Occipital lobe (tissue), 3 donors: ENCODE measurements around the gene SERTAD1. TPM values are rescaled to one million over a fixed set of nuclear protein-coding genes. Genes with fewer than 3 reads are reported as not detected.

Source experiments
- DNase-seq: peaks from one replicate; lab custom pipeline; 2025; lab: John Stamatoyannopoulos, UW
- small RNA-seq: library from RNA; depleted of rRNA; stranded (forward); fragments of <200 nt; gene quantifications from one replicate; pipeline ENCODE3, GENCODE V24; 2014
- total RNA-seq: library from RNA; depleted of rRNA; stranded (reverse); fragments of >200 nt; gene quantifications from one replicate; pipeline ENCODE4 v1.2.3, GENCODE V29; 2014

Gene SERTAD1
- total RNA-seq, 1 donor from 2014 or later = 2.8 TPM

DNA sequence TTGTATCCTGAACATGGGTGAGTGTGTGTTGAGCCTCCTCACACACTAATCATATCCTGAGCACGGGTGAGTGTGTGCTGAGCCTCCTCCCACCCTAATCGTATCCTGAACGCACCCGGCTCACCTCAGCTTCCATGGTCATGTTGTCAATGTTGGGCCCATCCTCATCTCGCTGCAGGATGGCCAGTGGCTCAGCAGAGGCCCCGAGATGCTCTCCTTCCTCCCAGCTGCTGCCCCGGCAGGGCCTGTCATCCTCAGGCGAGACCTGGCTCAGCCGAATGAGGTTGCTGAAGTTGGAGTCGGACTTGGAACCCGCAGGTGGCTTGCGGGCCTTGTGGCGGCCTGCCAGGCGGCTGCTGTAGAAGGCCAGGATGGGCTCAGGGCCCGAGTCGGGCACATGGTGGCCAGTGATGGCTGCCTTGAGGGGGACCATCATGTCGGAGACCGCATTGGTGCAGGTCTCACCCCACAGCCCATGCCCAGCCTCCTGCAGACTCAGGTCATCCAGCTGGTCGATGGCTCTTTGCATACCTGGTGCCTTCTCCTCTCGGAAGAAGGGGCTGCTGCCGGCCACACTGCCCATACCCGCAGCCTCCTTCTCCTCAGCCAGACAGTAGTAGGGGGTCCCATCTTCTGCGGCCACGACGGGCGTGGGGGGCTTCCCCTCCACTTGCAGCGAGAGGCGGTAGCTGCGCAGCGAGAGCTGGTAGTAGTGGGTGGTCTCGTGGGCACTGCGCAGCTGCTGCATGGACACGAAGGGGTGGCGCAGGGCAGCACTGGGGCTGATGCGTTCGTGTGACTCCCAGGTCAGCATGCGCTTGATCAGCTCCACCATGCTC, 45.4 kb downstream of the SERTAD1 start:
- no peak for DNase-seq

GRCh38 chr19:40379446-40380198, 46.2 kb downstream of the SERTAD1 start:
- no peak for DNase-seq

DNA sequence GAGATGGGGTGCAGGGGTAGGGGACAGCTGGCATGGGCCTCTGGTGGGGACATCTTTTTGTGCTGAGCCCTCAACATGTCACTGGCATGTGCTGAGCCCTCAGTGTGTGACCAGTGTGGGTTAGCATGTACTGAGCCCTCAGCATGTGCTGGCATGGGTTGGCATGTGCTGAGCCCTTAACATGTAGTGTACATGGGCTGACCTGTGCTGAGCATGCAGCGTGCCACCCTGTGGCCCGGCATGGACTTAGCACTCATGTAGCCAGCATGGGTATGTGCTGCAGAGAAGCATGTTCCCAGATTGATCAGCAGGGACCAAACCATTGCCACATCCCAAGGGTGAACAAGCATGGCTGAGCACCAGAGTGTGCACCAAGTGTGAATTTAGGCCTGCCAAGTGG, 47.3 kb downstream of the SERTAD1 start:
- DNase-seq = no peak

DNA sequence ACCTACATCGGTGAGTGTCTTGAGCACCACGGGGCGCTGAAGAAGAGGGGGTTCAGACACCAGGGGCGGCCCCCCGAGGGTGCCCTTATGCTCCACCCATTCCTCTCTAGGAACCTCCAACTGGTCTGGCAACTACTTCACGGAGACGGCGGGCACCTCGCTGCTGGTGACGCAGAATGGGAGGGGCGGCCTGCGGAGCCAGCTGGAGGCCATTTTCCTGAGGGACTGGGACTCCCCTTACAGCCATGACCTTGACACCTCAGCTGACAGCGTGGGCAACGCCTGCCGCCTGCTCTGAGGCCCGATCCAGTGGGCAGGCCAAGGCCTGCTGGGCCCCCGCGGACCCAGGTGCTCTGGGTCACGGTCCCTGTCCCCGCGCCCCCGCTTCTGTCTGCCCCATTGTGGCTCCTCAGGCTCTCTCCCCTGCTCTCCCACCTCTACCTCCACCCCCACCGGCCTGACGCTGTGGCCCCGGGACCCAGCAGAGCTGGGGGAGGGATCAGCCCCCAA, 47.9 kb downstream of the SERTAD1 start:
- DNase-seq = no peak

DNA sequence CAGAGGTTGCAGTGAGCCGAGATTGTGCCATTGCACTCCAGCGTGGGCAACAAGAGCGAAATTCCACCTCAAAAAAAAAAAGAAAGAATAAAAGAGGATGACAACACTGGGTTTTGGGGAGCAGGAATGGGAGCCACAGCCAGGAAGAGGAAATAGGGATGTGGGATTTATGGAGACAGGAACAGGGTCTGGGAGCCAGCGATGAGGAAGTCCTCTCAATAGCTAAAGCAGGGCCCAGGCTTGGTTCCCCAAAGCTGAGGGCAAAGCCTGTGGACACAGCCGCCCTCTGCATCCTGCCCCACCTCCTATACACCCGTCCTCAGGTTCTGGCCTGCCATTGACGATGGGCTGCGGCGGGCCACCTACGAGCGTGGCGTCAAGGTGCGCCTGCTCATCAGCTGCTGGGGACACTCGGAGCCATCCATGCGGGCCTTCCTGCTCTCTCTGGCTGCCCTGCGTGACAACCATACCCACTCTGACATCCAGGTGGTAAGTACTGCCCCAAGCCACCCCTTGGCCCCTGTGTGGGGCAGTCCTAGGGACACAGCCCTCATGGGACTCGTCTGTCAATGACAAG, 49.4 kb downstream of the SERTAD1 start:
- DNase-seq = no peak

GRCh38 chr19:40374084-40374483, 51.7 kb downstream of the SERTAD1 start:
- no peak for DNase-seq

DNA sequence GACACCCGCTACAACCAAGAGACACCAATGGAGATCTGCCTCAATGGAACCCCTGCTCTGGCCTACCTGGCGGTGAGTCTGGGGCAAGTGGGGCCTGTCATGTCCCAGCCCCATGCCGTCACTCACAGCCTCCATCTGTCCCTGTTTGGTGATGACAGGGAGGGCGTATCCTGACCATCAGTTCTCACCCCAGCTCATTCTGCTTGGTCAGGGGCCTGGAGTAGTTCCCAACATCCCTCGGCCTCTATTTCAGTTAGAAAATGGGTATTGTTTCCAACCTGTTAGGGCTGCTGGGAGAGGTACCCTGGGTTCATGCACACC, 54.0 kb downstream of the SERTAD1 start:
- no peak for DNase-seq

Small RNA genes lying within 50 kb of the gene (small RNA-seq; reads per million reads assigned to genes)
- gene RF00017 = not detected

Other genes starting within 250 kb of the SERTAD1 start
- gene MAP3K10, start 234.6 kb downstream of the SERTAD1 start, total RNA-seq = 37.4 TPM
- 59.0 TPM for gene TTC9B, start 207.6 kb downstream of the SERTAD1 start, total RNA-seq
- gene CCNP, start 199.3 kb downstream of the SERTAD1 start, total RNA-seq = 1.7 TPM
- gene AKT2, start 140.6 kb downstream of the SERTAD1 start, total RNA-seq = 51.8 TPM
- gene C19orf47, start 77.6 kb downstream of the SERTAD1 start, total RNA-seq = 15.0 TPM
- gene PLD3, start 77.3 kb downstream of the SERTAD1 start, total RNA-seq = 108 TPM
- gene HIPK4, start 35.8 kb downstream of the SERTAD1 start, total RNA-seq = 0.16 TPM
- gene PRX, start 12.6 kb downstream of the SERTAD1 start, total RNA-seq = 2.5 TPM
- gene SERTAD3, start 18.3 kb upstream of the SERTAD1 start, total RNA-seq = 9.8 TPM
- gene BLVRB, start 39.8 kb upstream of the SERTAD1 start, total RNA-seq = 16.5 TPM
- gene SPTBN4, start 41.0 kb upstream of the SERTAD1 start, total RNA-seq = 27.5 TPM
- gene SHKBP1, start 150.9 kb upstream of the SERTAD1 start, total RNA-seq = 4.1 TPM
- gene LTBP4, start 175.4 kb upstream of the SERTAD1 start, total RNA-seq = 18.9 TPM